Measurements from ENCODE around the gene THAP5.

DNA sequence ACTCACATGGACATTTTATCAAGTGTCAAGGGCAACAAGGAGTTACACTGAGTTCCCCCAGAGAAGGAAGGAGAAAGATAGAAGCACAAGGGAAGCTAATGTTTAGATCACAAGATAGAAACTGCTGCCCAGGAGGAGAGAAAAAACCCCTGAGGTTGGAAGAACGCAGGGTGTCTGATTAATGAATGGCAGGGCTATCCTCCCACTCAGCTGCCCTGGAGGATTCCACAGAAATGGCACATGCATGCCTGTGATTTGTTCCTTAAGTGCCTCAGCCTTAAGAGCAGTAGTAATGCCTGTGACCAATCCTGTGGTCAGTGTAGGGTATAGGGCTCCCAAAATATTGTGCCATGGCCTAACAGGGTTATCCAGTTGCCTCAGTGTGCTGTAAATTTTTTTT lies 20.4 kb upstream of the THAP5 start:
- no peak for TF ChIP-seq POLR2A (IDR thresholded peaks at IDR 0.05)
- TF ChIP-seq, protein P1, sequence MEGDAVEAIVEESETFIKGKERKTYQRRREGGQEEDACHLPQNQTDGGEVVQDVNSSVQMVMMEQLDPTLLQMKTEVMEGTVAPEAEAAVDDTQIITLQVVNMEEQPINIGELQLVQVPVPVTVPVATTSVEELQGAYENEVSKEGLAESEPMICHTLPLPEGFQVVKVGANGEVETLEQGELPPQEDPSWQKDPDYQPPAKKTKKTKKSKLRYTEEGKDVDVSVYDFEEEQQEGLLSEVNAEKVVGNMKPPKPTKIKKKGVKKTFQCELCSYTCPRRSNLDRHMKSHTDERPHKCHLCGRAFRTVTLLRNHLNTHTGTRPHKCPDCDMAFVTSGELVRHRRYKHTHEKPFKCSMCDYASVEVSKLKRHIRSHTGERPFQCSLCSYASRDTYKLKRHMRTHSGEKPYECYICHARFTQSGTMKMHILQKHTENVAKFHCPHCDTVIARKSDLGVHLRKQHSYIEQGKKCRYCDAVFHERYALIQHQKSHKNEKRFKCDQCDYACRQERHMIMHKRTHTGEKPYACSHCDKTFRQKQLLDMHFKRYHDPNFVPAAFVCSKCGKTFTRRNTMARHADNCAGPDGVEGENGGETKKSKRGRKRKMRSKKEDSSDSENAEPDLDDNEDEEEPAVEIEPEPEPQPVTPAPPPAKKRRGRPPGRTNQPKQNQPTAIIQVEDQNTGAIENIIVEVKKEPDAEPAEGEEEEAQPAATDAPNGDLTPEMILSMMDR (IDR thresholded peaks at IDR 0.05) = no peak

All from thyroid gland (tissue), 4 donors.